NCI-H748 (cell line): ENCODE data around the gene TTC39B.
"Not testable (repeated sequence)": the region's sequence is repeated elsewhere in the genome, so short reads cannot be mapped to it uniquely, and the experiment has no call there.

Experiments used
- DNase-seq: peaks from one replicate; lab custom pipeline; 2025; ENCODE audit not compliant: unreplicated experiment; lab: John Stamatoyannopoulos, UW

TTC39B gene

DNA sequence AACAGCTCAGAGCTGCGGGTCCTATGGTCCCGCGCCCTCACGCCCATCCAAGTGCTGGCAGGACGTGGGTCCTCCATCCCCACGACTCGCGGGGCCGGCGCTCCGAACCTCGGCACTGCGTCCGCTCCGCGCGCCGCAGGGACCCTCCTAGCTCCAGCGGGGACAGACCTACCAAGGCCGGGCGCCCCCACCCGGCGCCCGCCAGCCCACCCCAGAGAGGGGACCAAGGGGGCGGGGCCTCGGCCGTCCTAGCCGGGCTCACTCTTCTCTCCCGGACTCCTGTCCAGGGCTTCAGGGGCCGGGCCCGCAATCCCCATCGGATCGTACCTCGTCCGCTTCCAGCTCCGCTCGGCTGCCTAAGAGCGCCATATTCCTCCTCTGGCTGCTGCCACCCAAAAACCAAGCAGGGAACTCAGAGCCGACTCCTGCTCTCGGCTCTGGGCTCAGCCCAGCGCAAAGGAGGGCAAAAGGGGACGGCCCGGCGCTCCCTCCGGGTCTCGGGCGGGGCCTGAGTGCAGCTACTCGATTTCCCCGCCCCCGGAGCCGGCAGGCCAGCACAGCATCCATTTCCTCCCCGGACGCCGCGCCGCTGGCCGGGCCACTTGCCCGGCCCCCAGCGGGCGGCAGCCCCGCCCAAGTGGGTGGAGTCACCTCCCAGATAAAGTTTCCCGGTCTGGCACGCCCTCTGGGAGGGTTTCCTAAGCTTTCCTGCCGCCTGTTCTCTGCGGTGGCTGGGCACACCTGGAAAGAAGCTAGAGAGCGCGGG is at the start of gene TTC39B:
Gene TTC39B (minus strand): TSS at position 460 of the 766 bp plus-strand sequence. CDS start 91 bp downstream, at position 369.
- DNase-seq = peak; percentile 95

DNA sequence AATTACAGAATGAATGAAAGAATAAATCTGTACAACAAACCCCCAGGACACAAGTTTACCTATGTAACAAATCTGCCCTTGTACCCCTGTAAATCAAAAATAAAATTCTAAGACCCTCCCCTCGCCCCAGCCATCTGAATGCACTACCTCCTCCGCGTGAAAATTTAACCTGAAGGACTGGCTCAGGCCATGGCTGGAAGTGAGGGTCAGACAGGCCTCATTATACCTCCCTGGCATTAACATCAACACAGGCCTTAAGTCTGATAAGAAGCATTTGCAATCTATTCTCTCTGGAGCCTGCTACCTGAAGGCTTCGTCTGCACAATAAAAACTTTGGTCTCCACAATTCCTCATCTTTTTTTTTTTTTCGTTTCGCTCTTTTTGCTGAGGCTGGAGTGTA is 48.7 kb upstream of the TTC39B start:
- DNase-seq = no peak

DNA sequence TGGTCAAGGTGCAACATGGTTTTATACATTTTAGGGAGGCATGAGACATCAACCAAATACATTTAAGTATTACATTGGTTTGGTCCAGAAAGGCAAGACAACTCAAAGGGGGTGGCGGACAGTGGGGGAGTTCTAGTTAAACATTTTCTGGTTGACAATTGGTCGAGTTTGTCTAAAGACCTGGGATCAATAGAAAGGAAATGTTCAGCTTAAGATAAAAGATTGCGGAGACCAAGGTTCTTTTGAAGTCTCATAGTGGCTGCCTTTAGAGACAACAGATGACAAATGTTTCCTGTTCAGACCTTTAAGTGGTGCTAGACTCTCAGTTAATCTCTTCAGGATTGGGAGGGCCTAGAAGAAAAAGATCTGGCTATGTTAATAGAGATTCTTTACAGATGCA is 47.7 kb upstream of the TTC39B start:
- DNase-seq = no peak

DNA sequence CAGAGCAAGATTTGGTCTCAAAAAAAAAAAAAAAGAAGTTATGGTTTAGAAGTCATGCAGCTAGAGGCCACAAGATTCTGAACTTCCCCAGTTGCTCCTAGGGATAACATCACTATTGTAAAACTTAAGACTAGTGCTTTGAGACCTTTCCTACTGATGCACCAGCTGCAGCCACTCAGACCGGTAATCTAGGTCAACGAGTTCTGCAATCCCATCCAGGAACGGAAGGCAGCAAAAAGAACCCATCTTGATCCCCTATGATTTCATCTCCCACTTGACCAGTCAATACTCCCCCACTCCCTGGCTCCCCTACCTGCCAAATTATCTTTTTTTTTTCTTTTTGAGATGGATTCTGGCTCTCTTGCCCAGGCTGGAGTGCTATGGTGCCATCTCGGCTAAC is 46.9 kb upstream of the TTC39B start:
- no peak for DNase-seq

DNA sequence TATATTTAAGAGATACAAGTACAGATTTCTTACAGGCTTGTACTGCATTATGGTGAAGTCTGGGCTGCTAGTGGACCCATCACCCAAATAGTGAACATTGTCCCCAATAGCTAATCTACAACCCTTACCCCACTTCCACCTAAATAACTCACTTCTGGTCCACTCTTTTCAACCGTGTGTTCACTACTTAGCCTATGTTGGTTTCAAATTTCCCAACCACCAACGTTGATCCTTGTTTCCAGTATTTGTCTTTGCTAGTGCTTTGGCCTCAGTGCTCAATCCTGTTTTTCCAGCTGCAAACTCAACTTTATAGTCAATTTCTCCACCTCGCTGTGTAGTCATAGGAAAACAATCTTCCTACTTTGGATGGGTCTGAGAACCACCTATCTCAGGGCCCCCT is 45.3 kb upstream of the TTC39B start:
- DNase-seq = no peak

DNA sequence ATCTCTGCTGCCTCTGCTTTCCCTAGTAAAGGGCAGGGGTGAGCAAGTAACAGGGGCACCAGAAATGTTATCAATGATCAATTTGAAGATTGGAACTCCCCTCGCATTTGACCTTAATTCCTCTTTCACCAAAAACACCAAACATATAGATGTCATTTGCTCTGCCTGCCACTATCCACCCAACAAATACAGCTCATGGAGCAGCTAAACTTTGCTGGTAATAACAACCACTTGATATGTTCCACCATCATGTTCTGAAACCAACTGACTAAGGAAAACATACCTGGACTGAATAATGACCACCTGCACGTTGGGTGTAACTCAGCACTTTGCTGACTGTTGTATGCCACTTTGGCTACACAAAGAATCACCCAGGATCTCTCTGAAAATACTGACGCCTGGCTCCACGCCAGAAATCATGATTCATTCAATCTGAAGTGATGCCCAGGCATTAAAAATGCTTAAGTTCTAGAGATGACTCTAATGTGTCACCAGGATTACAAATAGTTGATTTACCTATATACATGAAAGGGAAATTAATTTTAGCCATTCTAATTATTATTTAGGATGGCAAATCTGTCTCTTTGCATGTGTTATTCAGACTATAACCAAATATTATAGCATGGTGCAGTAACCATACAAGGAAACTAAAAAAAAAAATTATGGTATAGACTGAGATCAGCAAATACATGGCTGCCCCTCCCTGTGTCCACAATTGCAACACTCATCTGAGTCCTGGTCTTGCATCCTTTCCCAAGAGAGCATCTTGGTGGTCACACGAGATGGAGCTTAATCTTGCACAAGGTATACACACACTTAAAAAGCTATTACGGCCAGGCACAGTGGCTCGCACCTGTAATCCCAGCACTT is 43.1 kb upstream of the TTC39B start:
- DNase-seq = peak; percentile 94

DNA sequence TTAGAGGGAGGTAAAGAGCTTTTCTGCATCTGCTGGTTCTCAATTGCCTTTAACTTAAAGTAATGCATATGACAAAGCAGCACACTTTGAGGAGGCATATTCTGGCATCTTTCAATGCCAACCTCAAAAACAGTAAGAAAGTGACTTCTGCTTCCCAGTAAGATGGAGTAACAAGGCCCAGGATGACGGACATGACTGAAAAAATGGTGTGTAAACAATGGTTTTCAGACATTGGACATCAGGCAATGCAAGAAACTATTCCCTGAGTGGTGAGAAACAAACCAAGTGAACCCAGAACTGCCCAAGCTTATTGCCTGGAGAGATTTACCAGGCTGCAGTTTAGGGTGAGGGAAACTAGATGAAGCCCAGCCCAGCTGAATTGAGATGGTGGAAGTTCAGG is 39.8 kb upstream of the TTC39B start:
- DNase-seq = no peak

DNA sequence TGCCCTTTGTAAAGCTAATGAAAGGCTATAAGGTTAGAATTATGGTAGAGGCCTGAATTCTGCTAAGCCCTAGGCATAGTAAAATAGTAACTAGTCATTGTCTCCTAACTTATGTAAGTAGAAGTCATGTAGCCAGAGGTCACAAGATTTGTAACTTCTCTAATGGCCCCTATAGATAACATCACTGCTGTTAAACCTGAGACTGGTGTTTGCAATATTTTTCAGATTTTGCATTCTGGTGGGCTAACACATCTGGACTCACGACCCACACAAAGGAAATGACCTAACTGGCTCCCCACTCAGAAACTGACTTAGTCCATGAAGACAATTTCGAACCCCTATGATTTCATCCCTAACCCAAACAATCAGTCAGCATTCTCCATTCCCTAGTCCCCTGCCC is 37.2 kb upstream of the TTC39B start:
- DNase-seq = no peak

DNA sequence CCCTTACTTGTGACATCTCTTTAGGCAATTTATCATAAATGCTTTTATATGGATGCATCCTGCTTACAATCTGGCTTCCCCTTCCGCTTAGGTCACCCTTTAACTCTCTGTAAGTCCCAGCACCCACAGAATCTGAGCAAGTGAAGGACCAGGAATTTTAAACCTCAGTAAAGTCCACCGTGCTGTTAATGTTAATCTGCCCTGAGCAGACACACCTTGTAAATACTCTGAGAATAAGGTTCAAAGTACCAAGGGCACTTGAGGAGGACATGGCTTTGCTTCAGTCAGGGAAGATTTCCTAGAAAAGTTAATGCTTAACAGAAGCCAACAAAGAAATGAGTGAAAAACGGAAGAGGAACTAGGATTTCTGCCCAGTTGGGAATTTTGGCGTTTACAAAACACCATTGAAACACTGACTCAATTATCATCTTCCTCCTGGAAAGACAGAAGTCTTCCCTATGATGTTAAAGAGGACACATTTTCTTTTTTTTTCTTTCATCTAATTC is 26.4 kb upstream of the TTC39B start:
- DNase-seq = no peak

DNA sequence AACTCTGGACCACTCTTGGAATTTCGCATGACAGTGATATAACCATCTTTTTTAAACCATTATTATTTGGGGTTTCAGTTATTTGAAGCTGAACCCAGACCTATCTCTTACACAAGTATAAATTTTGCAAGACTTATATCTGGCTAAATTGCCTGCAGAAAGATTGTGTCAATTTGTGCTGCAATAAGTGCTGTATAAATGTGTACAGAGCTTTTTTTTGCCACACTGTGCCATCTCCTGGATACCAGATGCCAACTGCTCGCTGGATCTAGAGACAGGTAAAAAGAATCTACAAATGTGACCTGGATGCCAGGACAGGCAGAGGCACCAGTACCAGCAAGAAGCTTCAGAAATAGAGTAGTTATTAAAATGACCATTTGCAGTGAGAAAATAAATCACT is 25.9 kb upstream of the TTC39B start:
- DNase-seq = no peak

DNA sequence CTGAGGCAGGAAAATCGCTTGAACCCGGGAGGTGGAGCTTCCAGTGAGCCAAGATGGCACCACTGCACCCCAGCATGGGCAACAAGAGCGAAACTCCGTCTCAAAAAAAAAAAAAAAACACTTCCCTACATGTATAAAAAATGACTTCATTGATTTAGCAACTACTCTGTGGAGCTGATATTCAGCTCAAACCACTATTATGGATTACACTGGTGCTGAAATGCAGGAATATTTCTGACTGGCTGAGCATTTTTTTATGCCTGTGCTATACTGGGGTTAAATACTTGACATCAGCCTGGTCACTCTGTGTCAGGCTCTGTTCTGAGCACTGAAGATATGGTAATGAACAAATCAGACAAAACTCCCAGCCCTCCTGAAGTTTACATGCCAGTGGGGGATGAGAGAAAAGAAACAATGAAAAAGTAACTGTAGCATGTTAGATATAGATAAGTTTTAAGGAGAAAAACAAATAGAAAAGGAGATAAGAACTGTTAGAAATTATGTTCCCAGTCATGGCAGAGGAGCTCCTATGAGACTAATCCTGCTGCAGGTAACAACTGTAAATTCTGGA is 22.6 kb upstream of the TTC39B start:
- no peak for DNase-seq

DNA sequence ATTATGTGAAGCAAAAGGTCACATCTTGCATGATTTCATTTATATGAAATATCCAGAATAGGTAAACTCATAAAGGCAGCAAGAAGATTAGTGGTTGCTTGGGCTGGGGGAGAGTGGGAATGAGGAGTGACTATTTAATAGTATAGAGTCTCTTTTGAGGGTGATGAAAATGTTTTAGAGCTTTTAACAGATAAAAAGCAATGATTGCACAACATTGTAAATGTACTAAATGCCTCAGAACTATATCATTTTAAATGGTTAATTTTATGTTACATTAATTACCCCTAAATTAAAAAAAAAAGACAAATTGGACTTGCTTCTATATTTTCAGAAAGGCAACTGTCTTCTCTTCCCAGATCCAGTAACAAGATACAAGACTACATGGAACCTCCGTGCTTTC is 21.9 kb upstream of the TTC39B start:
- no peak for DNase-seq

DNA sequence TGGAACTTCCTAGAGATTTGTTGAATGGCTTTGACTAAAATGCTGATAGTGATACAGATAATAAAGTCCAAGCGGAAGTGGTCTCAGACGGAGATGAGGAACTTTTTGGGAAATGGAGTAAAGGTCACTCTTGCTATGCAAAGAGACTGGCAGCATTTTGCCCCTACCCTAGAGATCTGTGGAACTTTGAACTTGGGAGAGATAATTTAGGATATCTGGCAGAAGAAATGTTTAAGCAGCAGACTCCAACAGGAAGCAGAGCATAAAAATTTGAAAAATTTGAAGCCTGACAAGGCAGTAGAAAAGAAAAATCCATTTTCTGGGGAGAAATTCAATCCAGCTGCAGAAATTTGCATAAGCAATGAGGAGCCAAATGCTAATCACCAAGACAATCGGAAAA is 15.7 kb upstream of the TTC39B start:
- DNase-seq = not testable (repeated sequence)

DNA sequence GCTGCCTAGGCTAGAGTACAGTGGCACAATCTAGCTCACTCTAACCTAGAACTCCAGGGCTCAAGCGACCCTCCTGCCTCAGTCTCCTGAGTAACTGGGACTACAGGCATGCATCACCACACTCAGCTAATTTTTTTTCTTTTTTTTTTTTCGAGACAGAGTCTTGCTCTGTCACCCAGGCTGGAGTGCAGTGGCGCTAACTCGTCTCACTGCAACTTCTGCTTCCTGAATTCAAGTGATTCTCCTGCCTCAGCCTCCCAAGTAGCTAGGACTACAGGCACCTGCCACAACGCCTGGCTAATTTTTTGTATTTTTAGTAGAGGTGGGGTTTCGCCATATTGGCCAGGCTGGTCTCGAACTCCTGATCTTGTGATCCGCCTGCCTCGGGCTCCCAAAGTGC is 12.6 kb upstream of the TTC39B start:
- DNase-seq = not testable (repeated sequence)

DNA sequence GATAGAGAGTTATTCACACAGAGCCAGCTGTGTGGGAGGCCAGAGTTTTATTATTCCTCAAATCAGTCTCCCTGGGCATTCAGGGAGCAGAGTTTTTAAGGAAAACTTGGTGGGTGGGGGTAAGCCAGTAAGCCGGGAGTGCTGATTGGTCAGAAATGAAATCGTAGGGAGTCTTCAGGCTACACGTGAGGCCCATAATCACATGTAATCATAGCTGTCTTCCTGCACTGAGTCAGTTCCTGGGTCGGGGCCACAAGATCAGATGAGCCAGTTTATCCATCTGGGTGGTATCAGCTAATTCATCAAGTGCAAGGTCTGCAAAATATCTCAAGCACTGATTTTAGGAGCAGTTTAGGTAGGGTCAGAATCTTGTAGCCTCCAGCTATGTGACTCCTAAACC is 10.8 kb upstream of the TTC39B start:
- no peak for DNase-seq

DNA sequence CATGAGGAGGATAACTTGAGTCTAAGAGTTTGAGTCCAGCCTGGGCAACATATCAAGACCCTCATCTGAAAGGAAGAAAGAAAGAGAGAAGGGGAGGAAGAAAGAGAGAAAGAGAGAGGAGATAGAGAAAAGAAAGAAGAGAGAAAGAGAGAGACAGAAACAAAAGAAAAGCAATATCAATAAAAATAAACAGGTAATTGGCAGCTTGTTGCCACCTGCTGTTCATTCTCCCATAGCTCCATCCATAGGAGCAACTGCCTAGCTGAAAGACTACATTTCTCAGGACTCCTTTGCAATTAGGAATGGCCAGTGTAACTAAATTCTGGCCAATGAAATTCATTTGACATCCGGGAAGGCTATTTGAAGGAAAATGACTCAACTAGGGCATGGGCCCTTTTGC is 4.6 kb upstream of the TTC39B start:
- DNase-seq = no peak

DNA sequence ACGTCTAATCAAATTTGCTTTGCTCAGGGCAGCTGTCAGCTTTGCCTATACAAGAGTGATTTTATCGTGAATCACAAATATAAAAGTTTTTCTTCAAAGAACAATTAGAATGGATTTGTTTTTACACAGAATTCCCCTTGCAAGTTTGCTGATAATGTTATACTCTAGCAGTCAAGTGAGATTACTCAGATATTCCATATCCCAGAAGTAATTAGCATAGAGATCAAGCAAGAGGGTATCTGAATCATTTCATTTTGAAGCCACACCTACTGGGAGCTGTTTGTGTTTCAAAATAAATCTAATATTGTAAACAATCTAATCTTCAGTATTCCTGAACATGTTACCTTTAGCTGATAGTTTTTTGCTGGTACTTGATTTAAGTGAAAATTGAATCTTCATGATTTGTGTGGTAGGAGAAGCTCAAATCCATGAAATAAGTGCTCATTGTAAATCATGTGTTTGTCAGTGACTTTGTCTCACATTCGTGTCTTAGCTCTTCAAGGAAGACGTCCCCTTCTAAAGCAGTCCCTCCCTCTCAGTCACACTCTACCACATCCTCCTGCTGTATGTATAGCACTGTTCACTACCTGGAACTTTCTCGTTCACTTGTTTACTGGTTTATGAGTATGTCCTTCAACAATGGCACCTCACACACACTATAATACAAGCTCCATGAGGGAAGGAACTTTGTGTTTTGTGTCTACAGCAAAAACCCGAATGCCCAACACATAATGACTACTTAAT is 3.3 kb upstream of the TTC39B start:
- no peak for DNase-seq

DNA sequence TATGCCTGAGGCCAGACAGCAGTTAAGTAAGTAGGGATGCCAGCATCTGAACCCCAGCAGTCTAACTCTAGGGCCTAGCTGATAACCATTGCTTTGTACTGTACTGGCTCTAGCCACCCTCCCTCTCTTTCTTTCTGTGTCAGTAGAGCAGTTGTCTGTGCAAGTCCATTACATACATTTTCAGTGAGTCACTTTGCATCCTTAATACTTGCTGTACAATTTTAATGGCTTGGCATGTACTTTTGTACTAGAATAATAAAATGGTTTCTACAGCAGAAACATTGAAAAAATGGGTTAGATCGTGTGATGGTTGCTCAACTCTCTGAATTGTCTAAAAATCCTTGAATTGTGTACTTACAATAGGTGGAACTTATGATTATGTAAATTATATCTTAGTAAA is 1.5 kb upstream of the TTC39B start:
- no peak for DNase-seq

DNA sequence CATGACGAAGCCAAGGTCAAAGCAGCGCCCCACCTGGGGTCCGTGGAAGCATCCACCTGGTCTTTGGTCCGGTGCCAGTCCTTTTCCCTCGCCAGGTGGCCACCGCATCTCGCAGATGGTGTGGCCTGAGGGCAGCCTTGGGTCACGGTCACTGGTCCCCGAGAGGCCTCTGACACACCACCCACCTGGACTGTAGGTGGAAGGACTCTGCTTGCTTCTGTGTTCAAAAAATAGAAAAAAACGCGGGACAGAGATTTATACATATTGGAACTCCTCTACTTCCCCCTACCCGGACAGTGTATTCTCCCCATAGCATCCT is 466 bp upstream of the TTC39B start:
- DNase-seq = no peak

DNA sequence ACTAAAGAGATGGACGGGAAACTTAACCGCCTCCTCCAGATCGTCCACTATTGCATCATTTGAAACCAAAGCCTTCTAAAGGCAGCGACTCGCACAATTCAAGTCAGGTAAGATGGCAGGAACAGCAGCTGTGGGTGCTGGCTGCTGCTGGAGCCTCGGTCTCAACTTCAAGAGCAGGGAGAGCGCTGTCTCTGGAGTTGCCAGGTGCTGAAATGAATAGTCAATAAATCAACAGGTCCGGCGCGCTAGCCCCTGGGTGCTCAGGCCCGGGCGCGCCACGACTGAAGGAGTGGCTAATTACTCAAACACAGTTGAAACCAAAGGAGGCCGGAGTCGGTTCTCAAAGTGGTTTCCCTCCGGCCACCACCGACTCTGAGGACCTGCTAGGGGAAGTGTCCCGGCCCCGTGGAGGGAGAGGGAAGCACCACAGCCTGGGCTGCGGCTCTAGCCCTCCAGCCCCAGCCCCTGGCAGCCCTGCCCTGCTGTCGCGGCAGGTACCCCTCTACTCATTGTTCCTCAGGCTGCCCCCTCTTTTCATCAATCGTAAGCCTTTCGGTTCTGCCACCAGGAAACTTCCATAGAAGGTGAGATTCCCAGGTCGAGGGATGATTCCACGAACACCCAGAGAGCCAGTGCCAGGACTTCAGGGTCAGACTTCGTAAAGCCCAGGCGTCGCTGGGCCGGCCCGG is 804 bp downstream of the TTC39B start:
- peak; percentile 95 for DNase-seq

DNA sequence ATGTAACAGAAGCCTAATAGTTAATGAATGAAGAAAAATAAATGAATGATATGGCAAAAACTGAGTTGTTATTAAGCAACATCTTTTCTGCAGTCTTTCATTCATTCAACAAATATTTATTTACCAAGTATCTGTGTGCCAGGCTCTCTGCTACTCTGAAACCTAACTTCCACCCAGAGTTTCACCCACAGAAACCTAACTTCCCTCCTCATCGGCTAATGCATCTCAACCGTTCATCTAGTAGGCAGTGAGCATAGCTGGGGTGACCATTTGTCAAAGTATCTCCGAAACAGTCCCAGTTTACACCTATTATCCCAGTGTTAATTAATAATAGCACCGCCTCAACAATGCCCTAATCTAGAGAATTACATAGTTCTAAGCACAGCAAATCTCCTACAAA is 1.5 kb downstream of the TTC39B start:
- no peak for DNase-seq
